ENCODE data around the gene ZFP36L2. TPM values are rescaled to one million over a fixed set of nuclear protein-coding genes. Genes with fewer than 3 reads are reported as not detected.

Gene ZFP36L2
- total and polyA plus RNA-seq, 2 donors (not counting 1 experiment from before 2014, with no cell fraction given), result 16.7 to 26.7 TPM

GRCh38 chr2:43267381-43267780 is 41.0 kb upstream of the ZFP36L2 start:
- no peak for TF ChIP-seq EZH2 (IDR thresholded peaks at IDR 0.05; ENCODE audit: low read length, missing control alignments)
- no peak for TF ChIP-seq CTCF (conservative IDR thresholded peaks at IDR 0.05 in 1 of 2, IDR thresholded peaks at IDR 0.05 in 1 of 2; ENCODE audit: low read depth in 1 of 2, low read length in 2 of 2)
- DNase-seq (ENCODE audit: low read depth in 2 of 2), result no peak
- Histone ChIP-seq H3K4me1 (ENCODE audit: control insufficient read depth, extremely low read depth, insufficient read depth, low read length) (peaks cover 24% of the 10 kb centered on the region), H3K9me3 (ENCODE audit: control insufficient read depth, insufficient read depth, low read depth, low read length) (no peaks in the 10 kb centered on the region), H3K36me3 (ENCODE audit: control insufficient read depth, insufficient read depth, low read length) (no peaks in the 10 kb centered on the region), H3K27ac (ENCODE audit: insufficient read depth, low read length) (no peak overlapping the region), H4K20me1 (ENCODE audit: control insufficient read depth, extremely low read depth, insufficient read depth, low read length) (no peaks in the 10 kb centered on the region), H3K79me2 (ENCODE audit: control insufficient read depth, insufficient read depth, low read length) (no peaks in the 10 kb centered on the region), H3K4me3 (replicated peaks in 1 of 4; ENCODE audit: control extremely low read depth in 1 of 4, insufficient read depth in 1 of 4, low read depth in 3 of 4, low read length in 4 of 4) (no peak overlapping the region), H3K9ac (ENCODE audit: insufficient read depth, low read length) (no peak overlapping the region), H3K4me2 (ENCODE audit: extremely low read depth, insufficient read depth, low read length) (no peak overlapping the region), H2AFZ (ENCODE audit: low read length) (no peak overlapping the region), H3K27me3 (ENCODE audit: control insufficient read depth, insufficient read depth, low read length) (no peaks in the 10 kb centered on the region)

- DNase-seq (ENCODE audit: low read depth in 2 of 2), result no peak
- Histone ChIP-seq H4K20me1 (ENCODE audit: control insufficient read depth, extremely low read depth, insufficient read depth, low read length) (no peaks in the 10 kb centered on the region), H3K79me2 (ENCODE audit: control insufficient read depth, insufficient read depth, low read length) (no peaks in the 10 kb centered on the region), H3K36me3 (ENCODE audit: control insufficient read depth, insufficient read depth, low read length) (no peaks in the 10 kb centered on the region), H3K4me2 (ENCODE audit: extremely low read depth, insufficient read depth, low read length) (no peak overlapping the region), H3K9me3 (ENCODE audit: control insufficient read depth, insufficient read depth, low read depth, low read length) (no peaks in the 10 kb centered on the region), H3K27me3 (ENCODE audit: control insufficient read depth, insufficient read depth, low read length) (no peaks in the 10 kb centered on the region), H3K4me3 (replicated peaks in 1 of 4; ENCODE audit: control extremely low read depth in 1 of 4, insufficient read depth in 1 of 4, low read depth in 3 of 4, low read length in 4 of 4) (no peak overlapping the region), H3K9ac (ENCODE audit: insufficient read depth, low read length) (no peak overlapping the region), H3K4me1 (ENCODE audit: control insufficient read depth, extremely low read depth, insufficient read depth, low read length) (peaks cover 24% of the 10 kb centered on the region), H2AFZ (ENCODE audit: low read length) (no peak overlapping the region), H3K27ac (ENCODE audit: insufficient read depth, low read length) (no peak overlapping the region)
- no peak for TF ChIP-seq CTCF (conservative IDR thresholded peaks at IDR 0.05 in 1 of 2, IDR thresholded peaks at IDR 0.05 in 1 of 2; ENCODE audit: low read depth in 1 of 2, low read length in 2 of 2)
- no peak for TF ChIP-seq EZH2 (IDR thresholded peaks at IDR 0.05; ENCODE audit: low read length, missing control alignments)
Observed at GRCh38 chr2:43266711-43267111, 40.3 kb upstream of the ZFP36L2 start.

- H3K4me2 ChIP-seq (ENCODE audit: extremely low read depth, insufficient read depth, low read length), result no peak overlapping the region
- no peaks in the 10 kb centered on the region for H3K36me3 ChIP-seq (ENCODE audit: control insufficient read depth, insufficient read depth, low read length)
- no peaks in the 10 kb centered on the region for H3K27me3 ChIP-seq (ENCODE audit: control insufficient read depth, insufficient read depth, low read length)
- DNase-seq (ENCODE audit: low read depth in 2 of 2), result peak; percentile 32 to 45
- no peak overlapping the region for H3K4me3 ChIP-seq (replicated peaks in 1 of 4; ENCODE audit: control extremely low read depth in 1 of 4, insufficient read depth in 1 of 4, low read depth in 3 of 4, low read length in 4 of 4)
- no peaks in the 10 kb centered on the region for H3K79me2 ChIP-seq (ENCODE audit: control insufficient read depth, insufficient read depth, low read length)
- H3K9ac ChIP-seq (ENCODE audit: insufficient read depth, low read length), result no peak overlapping the region
- no peaks in the 10 kb centered on the region for H3K9me3 ChIP-seq (ENCODE audit: control insufficient read depth, insufficient read depth, low read depth, low read length)
- no peak overlapping the region for H2AFZ ChIP-seq (ENCODE audit: low read length)
- H3K27ac ChIP-seq (ENCODE audit: insufficient read depth, low read length), result no peak overlapping the region
- H4K20me1 ChIP-seq (ENCODE audit: control insufficient read depth, extremely low read depth, insufficient read depth, low read length), result no peaks in the 10 kb centered on the region
- peaks cover 24% of the 10 kb centered on the region for H3K4me1 ChIP-seq (ENCODE audit: control insufficient read depth, extremely low read depth, insufficient read depth, low read length)
- TF ChIP-seq CTCF (conservative IDR thresholded peaks at IDR 0.05 in 1 of 2, IDR thresholded peaks at IDR 0.05 in 1 of 2; ENCODE audit: low read depth in 1 of 2, low read length in 2 of 2), result no peak
- TF ChIP-seq EZH2 (IDR thresholded peaks at IDR 0.05; ENCODE audit: low read length, missing control alignments), result no peak
Observed at GRCh38 chr2:43265421-43265820, 39.0 kb upstream of the ZFP36L2 start.

Data from fibroblast of lung (primary cell).